GM19463 (cell line): ENCODE results near the gene EIF4A2.
A peak's percentile ranks its signal among the peaks of the same experiment; 100 is the strongest.
"Not testable (repeated sequence)": the region's sequence is repeated elsewhere in the genome, so short reads cannot be mapped to it uniquely, and the experiment has no call there.

Source experiments
- ATAC-seq: cut with Tn5 transposase; IDR thresholded peaks from one replicate; pipeline ENCODE4 v1.9.1; 2021; ENCODE audit warnings: mild to moderate bottlenecking, moderate library complexity; ENCODE audit not compliant: unreplicated experiment

Gene EIF4A2

DNA sequence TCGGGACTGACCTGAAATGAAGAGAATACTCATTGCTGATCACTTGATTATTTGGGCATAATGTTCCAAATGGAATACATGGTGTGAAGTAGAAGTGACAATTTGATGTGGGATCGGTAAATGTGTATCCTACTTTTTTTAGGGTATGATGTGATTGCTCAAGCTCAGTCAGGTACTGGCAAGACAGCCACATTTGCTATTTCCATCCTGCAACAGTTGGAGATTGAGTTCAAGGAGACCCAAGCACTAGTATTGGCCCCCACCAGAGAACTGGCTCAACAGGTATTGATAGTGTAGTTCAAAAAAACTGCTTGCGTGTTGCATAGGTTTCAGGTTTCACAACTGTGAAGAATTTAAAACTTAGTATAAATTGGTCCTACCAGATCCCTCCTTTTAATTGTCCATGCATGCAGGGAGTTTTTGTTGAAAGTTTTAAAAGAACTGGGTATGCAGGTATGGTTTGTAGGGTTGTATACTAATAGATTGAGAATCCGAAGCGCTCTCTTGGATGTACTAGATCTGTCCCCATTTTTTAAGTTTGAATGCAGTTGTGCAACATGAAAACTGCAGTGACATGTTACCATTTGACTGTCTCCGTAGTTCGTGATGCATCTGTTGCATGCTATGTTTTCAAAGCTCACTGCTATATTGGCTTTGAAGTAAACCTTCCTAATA is 1.6 kb downstream of the EIF4A2 start:
- ATAC-seq, result no peak

DNA sequence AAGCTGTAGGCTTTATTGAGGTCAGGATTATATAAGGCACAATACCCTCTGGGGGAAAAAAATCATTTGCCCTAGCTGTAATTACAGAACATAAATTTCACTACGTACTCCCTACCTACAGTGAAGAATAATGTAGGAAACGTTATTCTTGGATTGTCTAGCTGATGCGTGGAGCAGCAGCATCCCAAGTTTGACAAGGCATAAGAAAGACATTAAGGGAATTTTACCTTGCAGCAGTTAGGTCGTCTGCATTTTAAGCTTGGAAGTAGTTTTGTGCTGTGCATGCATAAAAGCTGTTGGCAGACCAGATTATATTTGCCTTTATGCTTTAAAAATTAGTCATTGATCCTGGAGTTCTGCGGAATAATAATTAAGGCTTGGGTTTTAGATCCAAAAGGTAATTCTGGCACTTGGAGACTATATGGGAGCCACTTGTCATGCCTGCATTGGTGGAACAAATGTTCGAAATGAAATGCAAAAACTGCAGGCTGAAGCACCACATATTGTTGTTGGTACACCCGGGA is 2.2 kb downstream of the EIF4A2 start:
- no peak for ATAC-seq

DNA sequence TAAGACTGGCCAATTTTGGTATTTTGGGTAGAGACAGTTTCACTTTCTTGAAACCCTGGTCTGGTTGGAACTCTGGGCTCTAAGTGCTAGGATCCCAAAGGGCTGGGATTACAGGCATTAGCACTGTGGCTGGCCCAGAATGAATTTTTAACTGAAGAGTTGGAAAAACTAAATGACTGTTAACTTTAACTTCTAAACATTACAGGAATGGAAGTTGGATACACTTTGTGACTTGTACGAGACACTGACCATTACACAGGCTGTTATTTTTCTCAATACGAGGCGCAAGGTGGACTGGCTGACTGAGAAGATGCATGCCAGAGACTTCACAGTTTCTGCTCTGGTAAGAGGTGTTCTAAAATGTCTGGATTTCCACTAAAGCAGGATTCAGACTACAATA is 3.5 kb downstream of the EIF4A2 start:
- ATAC-seq, result no peak

- no peak for ATAC-seq
These were observed 4.5 kb downstream of the EIF4A2 start for GRCh38 chr3:186787642-186788481.

- ATAC-seq, result no peak
These were observed 5.3 kb downstream of the EIF4A2 start for GRCh38 chr3:186788482-186789370.

- no peak for ATAC-seq
These were observed 6.3 kb downstream of the EIF4A2 start for GRCh38 chr3:186789554-186790260.

DNA sequence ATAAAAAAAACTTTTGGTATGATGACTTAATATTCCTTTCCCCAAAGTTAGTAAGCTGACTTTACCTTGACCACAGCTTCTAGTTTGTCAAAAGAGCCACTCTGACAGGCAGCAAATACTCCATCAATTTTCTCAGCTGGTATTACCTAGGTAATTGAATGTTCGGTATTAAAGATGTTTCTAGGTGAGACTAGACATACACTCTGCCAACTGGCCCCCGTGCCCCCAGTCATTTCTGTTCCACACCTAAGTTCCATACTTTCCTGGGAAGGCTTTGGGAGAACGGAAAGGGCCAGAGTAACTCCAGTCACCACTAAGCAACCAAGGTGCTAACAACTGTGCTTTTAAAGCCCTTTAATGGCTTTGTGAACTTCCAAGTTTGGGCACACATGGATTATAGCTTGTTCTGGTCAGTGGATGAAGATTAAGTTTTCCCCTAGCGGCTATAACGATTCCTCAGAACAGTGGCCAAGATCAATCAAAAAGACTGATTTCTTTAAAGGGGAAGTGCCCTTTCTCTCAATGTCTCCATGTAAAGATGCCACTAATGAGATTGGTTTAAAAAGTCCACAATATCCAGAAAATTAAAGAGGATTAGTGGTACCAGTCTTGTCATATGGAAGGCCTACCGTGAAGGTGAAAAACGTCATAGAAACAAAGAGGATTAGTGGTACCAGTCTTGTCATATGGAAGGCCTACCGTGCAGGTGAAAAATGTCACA is 7.0 kb downstream of the EIF4A2 start:
- ATAC-seq, result no peak

DNA sequence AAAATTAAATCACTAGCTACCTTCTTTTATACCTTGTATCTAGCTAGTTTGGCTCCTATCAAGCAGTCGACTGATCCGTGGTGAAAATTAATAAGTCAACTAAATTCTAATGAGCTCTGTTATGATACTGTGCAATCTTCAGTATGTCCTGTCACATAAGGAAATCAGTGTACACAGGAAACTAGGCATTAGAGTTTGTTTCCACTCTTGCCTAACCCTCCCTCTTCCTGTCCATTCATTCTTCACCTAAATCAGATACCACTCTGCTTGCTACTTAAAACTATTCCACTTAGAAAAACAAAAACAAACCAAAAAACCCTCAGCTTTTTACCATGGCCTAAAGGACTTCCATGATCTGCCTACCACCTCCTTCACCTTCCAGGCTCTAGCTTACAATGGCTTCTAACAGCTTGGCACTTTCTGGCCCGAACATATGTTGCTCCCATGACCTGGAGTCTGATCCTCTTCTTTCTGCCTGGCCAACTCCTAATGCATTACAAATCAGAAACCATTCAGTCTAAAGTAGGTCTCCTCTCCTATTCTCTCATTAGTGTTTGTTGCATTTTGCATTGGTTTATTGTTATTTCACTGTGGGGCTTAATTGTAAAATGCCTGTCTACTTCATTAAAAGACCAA is 15.0 kb downstream of the EIF4A2 start:
- no peak for ATAC-seq

- no peak for ATAC-seq
These were observed 16.9 kb downstream of the EIF4A2 start for GRCh38 chr3:186800285-186800684.

GRCh38 chr3:186802701-186803100 is 19.3 kb downstream of the EIF4A2 start:
- ATAC-seq, result no peak

DNA sequence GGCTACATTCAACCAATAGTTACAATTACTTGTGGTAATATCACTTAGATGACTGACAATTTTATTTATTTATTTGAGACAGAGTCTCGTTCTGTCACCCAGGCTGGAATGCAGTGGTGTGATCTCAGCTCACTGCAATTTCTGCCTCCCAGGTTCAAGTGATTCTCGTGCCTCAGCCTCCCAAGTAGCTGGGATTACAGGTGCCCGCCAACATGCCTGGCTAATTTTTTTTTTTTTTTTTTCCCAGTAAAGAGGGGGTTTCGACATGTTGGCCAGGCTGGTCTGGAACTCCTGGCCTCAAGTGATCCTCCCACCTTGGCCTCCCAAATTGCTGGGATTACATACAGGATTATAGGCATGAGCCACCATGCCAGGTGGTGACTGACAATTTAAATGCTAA is 20.1 kb downstream of the EIF4A2 start:
- ATAC-seq, result not testable (repeated sequence)

DNA sequence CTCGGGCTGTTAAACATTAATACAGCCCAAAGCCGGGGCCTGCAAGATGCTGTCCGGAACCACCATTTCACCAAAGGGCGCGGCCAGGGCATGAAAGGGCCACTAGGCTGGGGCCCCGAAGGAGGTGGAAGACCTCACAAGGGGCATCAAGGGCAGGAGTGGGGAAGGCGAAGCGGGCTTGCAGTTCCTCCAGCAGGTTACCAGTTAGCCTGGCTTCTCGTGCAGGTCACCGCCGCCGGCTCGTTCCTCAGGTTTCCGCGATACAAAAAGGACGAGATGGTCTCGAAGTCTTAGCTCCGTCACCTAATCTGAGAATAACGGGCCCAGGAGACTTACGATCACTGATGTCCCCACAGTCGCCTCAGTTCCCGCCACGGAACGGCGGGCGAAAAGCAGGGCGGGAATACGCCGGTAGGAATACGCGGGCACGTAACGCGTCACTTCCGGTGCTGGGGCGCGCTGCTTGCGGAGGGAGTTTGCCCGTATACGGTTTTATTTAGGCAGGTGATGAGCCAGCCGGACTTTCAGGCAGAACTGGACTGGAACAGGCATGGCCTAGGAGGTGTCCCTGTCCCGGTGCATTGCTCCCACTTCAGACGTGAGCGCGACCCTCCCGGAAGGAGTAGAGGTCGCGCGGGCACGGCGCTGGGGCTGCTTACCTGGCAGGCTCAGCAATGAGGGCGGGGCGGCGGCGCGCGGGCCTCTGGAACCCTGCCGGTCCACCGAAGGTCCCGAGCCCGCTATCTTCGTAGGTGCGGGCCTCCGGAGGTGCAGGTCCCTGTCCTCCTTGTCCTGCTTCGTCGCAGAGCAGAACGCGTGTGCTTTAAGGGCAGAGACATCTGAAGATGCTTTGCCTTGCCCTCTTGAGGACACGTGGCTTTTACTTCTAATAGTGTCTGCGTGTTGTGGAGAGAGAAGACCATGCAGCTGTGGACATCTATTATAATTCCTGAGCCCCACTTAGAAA is 23.0 kb downstream of the EIF4A2 start, which contains the start of gene RFC4:
Gene RFC4 (minus strand): TSS at position 394 of the 967 bp plus-strand sequence. CDS start 1,769 bp downstream, outside the sequence.
- ATAC-seq, result peak; percentile 95

GRCh38 chr3:186807231-186807630 is 23.9 kb downstream of the EIF4A2 start:
- no peak for ATAC-seq

DNA sequence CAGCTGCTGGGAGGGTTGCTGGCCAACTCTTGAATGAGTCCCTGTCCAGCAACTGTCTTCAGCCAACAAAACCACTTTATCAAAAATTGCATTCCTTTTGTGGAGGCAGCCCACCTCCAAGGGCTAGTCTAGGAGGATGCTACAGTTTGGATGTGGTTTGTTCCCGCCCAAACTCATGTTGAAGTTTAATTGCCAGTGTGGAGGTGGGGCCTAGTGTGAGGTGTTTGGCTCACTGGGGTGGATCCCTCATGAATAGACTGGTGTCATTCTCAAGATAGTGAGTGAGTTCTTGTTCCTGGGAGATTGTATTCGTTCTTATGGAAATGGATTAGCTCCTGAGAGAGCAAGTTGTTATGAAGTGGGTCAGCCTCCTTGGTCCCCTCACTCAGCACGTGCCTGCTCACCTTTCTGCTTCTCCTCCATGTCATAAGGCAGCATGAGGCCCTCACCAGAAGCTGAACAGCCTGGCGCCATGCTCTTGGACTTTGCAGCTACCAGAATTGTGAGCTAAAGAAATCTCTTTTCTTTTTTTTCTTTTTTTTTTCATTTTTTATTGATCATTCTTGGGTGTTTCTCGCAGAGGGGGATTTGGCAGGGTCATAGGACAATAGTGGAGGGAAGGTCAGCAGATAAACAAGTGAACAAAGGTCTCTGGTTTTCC is 27.1 kb downstream of the EIF4A2 start:
- no peak for ATAC-seq

- ATAC-seq, result not testable (repeated sequence)
These were observed 27.9 kb downstream of the EIF4A2 start for GRCh38 chr3:186811313-186811712.

DNA sequence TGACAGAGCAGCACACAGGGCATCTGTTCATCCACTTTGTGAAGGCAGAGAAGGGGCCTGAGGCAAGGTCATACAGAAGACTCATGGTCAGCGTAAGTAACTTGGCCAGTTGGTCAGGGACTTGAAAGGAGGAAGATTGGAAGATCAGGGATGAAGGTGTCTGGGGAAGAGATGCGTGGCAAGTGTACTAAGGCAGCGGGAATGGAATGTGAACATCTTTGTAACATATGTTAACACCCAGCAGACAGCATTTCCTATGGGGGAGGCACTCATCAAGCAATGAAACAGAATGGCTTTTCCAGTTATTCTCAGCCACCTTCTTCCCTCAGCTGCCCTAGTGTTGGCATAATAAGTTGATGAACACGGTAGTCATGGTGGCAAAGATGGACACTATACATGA is 30.7 kb downstream of the EIF4A2 start:
- no peak for ATAC-seq

GRCh38 chr3:186815435-186815834 is 32.1 kb downstream of the EIF4A2 start:
- ATAC-seq, result no peak

DNA sequence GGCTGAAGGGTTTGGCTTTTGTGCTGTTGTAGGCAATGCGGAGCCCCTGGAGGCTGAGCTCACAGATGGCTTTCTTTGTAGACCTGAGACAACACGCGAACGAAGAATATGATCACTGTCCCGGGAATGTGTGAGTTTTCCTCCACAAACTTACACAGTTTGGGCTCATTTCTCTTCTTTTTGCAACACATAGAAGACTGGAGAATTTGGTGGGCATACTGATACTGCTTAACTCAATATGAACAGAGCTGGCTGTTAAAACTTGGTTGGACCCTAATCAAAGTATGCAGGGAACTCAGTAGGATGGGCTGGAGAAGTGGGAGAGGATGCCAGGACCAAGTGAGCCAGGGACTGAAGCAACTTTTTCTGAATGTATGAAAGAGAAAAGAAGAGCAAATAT is 35.1 kb downstream of the EIF4A2 start:
- no peak for ATAC-seq
